Diencephalon (tissue), 1 donor: ENCODE results near the gene GRHL1. TPM values are rescaled to one million over a fixed set of nuclear protein-coding genes. Genes with fewer than 3 reads are reported as not detected.

Experiments
- total RNA-seq: library from RNA; depleted of rRNA; stranded (reverse); fragments of >200 nt; gene quantifications from one replicate; pipeline ENCODE4 v1.2.3, GENCODE V29; 2014

Gene GRHL1, protein sequence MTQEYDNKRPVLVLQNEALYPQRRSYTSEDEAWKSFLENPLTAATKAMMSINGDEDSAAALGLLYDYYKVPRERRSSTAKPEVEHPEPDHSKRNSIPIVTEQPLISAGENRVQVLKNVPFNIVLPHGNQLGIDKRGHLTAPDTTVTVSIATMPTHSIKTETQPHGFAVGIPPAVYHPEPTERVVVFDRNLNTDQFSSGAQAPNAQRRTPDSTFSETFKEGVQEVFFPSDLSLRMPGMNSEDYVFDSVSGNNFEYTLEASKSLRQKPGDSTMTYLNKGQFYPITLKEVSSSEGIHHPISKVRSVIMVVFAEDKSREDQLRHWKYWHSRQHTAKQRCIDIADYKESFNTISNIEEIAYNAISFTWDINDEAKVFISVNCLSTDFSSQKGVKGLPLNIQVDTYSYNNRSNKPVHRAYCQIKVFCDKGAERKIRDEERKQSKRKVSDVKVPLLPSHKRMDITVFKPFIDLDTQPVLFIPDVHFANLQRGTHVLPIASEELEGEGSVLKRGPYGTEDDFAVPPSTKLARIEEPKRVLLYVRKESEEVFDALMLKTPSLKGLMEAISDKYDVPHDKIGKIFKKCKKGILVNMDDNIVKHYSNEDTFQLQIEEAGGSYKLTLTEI
- 10.6 TPM for total RNA-seq

DNA sequence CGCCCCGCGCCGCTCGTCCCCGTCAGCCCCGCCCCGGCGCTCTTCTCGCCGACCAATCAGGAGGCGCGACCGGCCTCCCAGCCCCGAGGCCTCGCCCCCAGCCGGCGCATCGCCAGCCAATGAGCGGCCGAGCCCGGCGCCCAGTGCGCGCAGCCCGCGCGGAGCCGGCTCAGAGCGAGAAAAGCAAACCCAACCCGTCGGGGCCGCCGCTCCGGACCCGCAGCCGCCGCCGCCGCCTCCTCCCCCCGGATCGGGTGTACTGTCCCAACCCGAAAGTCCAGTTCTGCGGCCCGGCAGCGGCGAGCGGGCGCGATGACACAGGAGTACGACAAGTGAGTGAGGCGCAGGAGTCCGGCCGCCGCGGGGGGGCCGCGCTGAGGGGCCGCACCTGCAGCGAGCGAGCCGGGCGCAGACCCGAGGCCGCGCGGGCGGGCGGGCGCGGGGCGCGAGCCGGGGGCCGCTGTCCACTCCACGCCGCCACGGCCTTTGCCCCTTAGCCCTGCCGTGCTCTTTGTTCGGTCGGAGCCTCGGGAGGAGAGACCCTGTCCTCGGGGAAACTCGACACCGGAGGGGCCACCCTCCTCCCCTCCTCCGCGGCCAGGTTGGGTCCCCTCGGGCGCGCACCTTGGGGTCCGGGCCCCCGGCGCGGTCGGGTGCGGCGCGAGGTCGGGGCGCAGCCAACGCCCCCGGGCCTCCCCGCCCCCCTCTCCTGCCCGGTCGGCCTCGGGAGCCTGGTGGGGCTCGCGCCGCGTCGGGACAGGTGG, at the start of gene GRHL1:
TSS of gene GRHL1 (plus strand) at position 172 of the 764 bp plus-strand sequence. CDS start at position 313, 141 bp downstream.

DNA sequence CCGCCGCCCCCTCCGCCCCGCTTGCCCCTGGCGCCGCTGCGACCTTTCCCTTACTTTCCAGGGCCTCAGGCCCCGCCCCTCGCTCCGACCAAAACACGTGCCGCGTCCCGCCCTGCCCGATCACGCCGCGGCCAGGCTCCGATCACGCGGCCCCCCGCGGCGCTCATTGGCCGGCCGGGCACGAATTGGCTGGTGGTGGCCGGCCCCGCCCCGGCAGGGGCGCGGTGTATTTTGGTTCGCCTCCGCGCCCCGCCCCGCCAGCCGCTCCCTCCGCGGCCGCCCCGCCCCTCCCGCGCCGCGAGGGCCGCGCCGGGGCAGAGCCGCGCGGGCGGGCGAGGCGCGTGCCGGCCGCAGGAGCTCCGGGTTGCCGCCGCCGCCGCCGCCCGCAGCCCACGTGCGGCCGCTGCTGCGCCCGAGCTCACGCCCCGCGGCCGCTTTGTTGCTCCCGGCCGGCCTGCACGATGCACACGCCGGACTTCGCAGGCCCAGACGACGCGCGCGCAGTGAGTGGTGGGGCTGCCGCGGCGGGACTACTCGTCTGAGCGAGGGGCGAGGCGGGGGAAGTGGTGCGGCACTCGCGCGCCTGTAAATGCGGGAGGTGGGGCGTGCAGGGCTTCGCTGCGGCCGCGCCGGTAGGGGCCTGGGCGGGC, 91.9 kb downstream of the GRHL1 start, which contains the start of gene KLF11:
TSS of gene KLF11 (plus strand) at position 295 of the 650 bp plus-strand sequence. CDS start at position 462, 167 bp downstream.

Other genes starting within 250 kb of the GRHL1 start
- 45.2 TPM for gene TAF1B, start 108.2 kb upstream of the GRHL1 start, total RNA-seq
- gene KLF11, start 91.9 kb downstream of the GRHL1 start, total RNA-seq: 11.1 TPM
- gene CYS1, start 128.7 kb downstream of the GRHL1 start, total RNA-seq: 1.2 TPM
- 14.1 TPM for gene RRM2, start 171.0 kb downstream of the GRHL1 start, total RNA-seq